Body of pancreas (tissue), 4 donors: ENCODE data around the gene PDZD2. TPM values are rescaled to one million over a fixed set of nuclear protein-coding genes. Genes with fewer than 3 reads are reported as not detected.
"Not testable (repeated sequence)": the region's sequence is repeated elsewhere in the genome, so short reads cannot be mapped to it uniquely, and the experiment has no call there.

Experiments used
- ATAC-seq: fragments of 150-250 bp; one replicate; pipeline ENCODE4 v1.9.1; 2016
- DNase-seq, 4 donors: peaks; one replicate each; pipeline ENCODE4 v3.0.0-alpha.2; 2019
- H3K27ac ChIP-seq, 4 donors: fragments of 200-600 bp; sonication (generic); 1 replicate in 3 of 4; 2 replicates in 1 of 4; pipeline versions ENCODE4 v1.5.1 to v1.6.1; 2016 to 2019; ENCODE audit warnings: mild to moderate bottlenecking in 1 of 4, mixed read lengths in 1 of 4, moderate library complexity in 1 of 4
- H3K27me3 ChIP-seq, 2 donors: fragments of 200-600 bp; sonication (generic); one replicate each; pipeline ENCODE4 v1.6.0; 2016; ENCODE audit warnings: mild to moderate bottlenecking in 1 of 2
- H3K36me3 ChIP-seq, 2 donors: fragments of 200-600 bp; sonication (generic); replicated peaks in 1 of 2; 2 replicates each; pipeline ENCODE4 v1.5.1; 2016; ENCODE audit warnings: low read depth in 2 of 2; ENCODE audit not compliant: insufficient read depth in 1 of 2
- H3K4me1 ChIP-seq: fragments of 200-600 bp; sonication (generic); one replicate; pipeline ENCODE4 v1.6.0; 2016
- H3K4me3 ChIP-seq, 2 donors: fragments of 200-600 bp; sonication (generic); 1 replicate in 1 of 2; 2 replicates in 1 of 2; pipeline ENCODE4 v1.5.1; 2016 to 2019
- H3K9me3 ChIP-seq, 3 donors: fragments of 200-600 bp; sonication (generic); 1 replicate in 2 of 3; 2 replicates in 1 of 3; pipeline ENCODE4 v1.5.1; 2016
- POLR2A ChIP-seq, 3 donors: fragments of 450-650 bp; IDR thresholded peaks; one replicate each; pipeline ENCODE4 v1.6.1; 2016; ENCODE audit warnings: antibody characterized with exemption in 3 of 3, mild to moderate bottlenecking in 2 of 3
- WGBS, 2 donors: methylation state at CpG; one replicate each; pipeline ENCODE4 v1.1.5; 2017; 5-methylcytosine and 5-hydroxymethylcytosine counted together
- intact Hi-C: fragments of 100-400 bp; cut with DNase I; formaldehyde crosslinking; loops from one replicate; pipeline ENCODE4 v1.15.1; 2023
- total RNA-seq, 2 donors: library from RNA; depleted of rRNA; stranded (reverse); fragments of >200 nt; gene quantifications; one replicate each; pipeline ENCODE4 v1.1.0, GENCODE V29; 2016
- TF ChIP-seq, protein P1 (sequence below), 7 experiments: fragments of 450-650 bp in 4 of 7; fragments of 200-600 bp in 3 of 7; sonication (generic) in 3 of 7; IDR thresholded peaks; one replicate each; pipeline ENCODE4 v1.5.1; 2016 to 2019; ENCODE audit warnings: antibody characterized with exemption in 7 of 7

PDZD2 gene
- 10 to 100 TPM in 1 of 2 donors, 1 to 10 TPM in 1; 3.9 to 12.9 TPM for total RNA-seq

DNA sequence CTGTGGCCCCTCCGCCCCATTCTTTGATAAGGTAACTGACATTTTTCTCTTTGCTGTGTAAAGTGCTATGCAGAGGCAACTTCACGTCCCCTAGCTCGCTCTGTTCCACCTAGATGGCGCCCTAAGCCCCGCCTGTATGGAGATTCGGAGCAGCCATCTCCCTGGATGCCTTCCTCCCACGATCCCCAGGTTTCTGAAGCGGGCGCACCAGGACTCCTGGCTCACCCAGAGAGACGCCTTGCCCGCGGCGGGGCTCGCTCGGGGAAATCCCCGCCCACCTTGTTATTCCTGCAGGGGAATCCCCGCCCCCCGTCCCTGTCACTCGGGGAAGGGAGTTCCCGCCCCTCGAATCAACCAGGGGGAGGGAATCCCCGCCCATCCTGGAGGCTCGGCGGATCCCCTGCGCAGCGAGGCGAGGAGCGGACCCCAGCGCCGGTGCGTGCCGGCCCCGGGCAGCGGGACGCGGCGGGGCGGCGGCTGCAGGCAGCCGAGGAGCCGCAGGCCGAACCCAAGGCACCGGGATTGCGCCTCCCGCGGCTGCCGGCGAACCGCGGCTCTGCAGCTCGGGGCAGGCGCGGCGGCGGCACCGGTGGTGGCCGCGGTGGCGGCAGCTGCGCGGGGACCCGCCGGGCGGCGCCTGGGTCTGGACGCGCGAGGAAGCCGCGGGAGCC is at the start of gene PDZD2:
TSS of gene PDZD2 (plus strand) at position 384 of the 671 bp plus-strand sequence.
- intact Hi-C loops, result no loop called here
- Histone ChIP-seq H3K4me1 (peaks cover 22% of the 10 kb centered on the region), H3K27ac (peak within 1 kb of the TSS in 3 of 4 donors; percentile 30 to 45 (median 36)), H3K9me3 (no peaks in the 10 kb centered on the region), H3K36me3 (no peaks in the 10 kb centered on the region), H3K27me3 (no peaks in the 10 kb centered on the region), H3K4me3 (peak within 1 kb of the TSS in 1 of 2 donors; percentile 52)
- peak; percentile 81 for ATAC-seq
- peak; percentile 57 to 80 (median 72) for DNase-seq
- TF ChIP-seq, protein P1, sequence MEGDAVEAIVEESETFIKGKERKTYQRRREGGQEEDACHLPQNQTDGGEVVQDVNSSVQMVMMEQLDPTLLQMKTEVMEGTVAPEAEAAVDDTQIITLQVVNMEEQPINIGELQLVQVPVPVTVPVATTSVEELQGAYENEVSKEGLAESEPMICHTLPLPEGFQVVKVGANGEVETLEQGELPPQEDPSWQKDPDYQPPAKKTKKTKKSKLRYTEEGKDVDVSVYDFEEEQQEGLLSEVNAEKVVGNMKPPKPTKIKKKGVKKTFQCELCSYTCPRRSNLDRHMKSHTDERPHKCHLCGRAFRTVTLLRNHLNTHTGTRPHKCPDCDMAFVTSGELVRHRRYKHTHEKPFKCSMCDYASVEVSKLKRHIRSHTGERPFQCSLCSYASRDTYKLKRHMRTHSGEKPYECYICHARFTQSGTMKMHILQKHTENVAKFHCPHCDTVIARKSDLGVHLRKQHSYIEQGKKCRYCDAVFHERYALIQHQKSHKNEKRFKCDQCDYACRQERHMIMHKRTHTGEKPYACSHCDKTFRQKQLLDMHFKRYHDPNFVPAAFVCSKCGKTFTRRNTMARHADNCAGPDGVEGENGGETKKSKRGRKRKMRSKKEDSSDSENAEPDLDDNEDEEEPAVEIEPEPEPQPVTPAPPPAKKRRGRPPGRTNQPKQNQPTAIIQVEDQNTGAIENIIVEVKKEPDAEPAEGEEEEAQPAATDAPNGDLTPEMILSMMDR (IDR thresholded peaks at IDR 0.05), result peak in 5 of 7 experiments; percentile 13 to 74 (median 47)
- TF ChIP-seq POLR2A (IDR thresholded peaks at IDR 0.05), result no peak
- 0 to 13% methylated on average over 2 to 60 of the region's 70 CpGs for WGBS, 2 donors

DNA sequence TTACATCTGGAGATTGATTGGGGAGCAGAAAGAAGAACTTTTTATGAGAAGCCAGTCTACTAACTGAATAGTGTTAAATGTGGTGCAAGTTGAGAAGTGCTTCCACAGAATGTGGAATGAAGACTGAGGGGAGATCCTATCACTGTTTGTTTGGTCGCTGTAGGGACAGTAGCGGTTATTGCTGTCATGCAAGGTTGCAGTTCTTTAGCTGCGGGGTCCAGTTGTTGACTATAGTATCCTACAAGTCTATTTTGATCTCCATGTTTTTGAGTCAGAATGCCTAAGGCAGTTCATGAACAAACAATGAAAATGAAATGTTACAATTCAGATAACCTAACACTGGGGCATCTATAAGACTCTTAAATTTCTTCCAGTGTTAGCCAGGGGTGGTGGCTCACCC is 45.3 kb upstream of the PDZD2 start:
- Histone ChIP-seq H3K4me1 (no peaks in the 10 kb centered on the region), H3K36me3 (no peaks in the 10 kb centered on the region), H3K27ac (no peak overlapping the region), H3K9me3 (no peaks in the 10 kb centered on the region), H3K4me3 (no peak overlapping the region), H3K27me3 (no peaks in the 10 kb centered on the region)
- 64% methylated on average over 3 of the region's 3 CpGs for WGBS, 2 donors
- DNase-seq, result no peak
- ATAC-seq, result no peak
- intact Hi-C loops, result no loop called here
- no peak for TF ChIP-seq POLR2A (IDR thresholded peaks at IDR 0.05)
- TF ChIP-seq, protein P1 (IDR thresholded peaks at IDR 0.05), result no peak

DNA sequence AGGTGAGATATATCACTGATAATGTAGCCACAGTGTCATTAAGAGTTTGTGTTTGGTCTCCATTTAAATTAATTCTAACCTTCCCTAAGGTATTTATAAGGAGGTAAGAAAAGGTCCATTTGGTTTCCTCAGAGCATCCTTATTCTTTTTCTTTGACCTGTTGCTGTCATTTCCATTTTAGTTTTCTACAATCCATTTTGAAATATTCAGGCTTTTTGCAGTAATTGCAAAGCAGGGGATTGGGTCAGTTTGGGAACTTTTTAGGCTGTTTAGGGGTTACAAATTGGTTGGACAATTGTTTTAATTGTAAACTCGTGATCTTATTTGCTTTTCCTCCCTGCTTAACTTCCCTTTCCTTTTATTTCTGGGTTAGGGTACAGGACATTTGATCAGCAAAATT is 42.6 kb upstream of the PDZD2 start:
- no peak overlapping the region for H3K4me3 ChIP-seq
- H3K4me1 ChIP-seq, result no peaks in the 10 kb centered on the region
- TF ChIP-seq POLR2A (IDR thresholded peaks at IDR 0.05), result no peak
- TF ChIP-seq, protein P1 (IDR thresholded peaks at IDR 0.05), result no peak
- no peaks in the 10 kb centered on the region for H3K36me3 ChIP-seq
- 23 to 39% methylated on average over 1 of the region's 1 CpG for WGBS, 2 donors
- DNase-seq, result no peak
- H3K27me3 ChIP-seq, result no peaks in the 10 kb centered on the region
- H3K9me3 ChIP-seq, result no peaks in the 10 kb centered on the region
- no peak overlapping the region for H3K27ac ChIP-seq
- no peak for ATAC-seq
- intact Hi-C loops, result no loop called here

DNA sequence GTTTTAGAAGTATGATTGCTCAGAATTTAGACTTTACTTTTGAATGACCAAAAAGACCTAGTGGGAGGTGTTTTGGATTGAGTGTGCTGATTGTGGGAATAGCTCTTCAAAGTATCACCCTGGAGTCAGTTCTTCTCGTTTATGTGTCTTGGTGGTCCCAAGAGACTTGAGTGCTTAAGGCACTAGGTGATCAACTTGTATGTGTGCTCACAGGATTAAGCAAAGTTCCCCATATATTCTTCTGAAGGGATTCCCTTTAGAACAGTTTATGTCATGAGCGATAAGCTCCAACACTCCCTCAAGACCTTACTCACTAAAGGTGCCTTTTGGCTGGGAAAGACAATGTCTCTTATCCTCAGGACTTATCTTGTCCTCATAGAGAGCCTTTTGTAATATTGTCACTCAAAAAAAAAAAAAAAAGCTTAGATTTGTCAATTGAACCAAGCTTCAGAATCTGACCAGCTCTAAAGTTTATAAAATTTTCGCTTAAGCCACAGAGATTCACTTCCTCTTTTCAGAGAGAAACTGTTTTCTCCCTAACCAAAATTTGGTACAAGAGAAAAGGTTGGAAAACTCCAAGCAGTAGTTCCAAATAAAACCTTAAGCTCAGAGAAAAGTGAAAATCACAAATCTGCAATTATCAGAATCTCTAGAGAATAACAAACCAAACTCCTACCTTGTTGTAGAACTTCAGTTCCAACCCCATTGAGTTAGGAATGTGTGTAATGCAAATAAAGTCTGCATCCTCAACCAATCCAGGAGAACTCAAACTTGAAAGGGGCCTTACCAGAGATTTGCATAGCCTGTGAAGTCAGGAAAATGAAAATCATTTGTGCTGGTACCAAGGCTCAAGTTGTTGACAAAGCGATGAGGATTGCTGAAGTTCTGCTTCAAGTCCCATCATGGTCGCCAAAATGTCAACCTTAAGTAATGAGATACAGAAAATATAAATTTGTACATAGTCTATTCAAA is 40.0 kb upstream of the PDZD2 start:
- Histone ChIP-seq H3K27ac (no peak overlapping the region), H3K27me3 (no peaks in the 10 kb centered on the region), H3K9me3 (no peaks in the 10 kb centered on the region), H3K36me3 (no peaks in the 10 kb centered on the region), H3K4me1 (no peaks in the 10 kb centered on the region), H3K4me3 (no peak overlapping the region)
- intact Hi-C loops, result no loop called here
- DNase-seq, result no peak
- TF ChIP-seq, protein P1 (IDR thresholded peaks at IDR 0.05), result no peak
- TF ChIP-seq POLR2A (IDR thresholded peaks at IDR 0.05), result no peak
- no peak for ATAC-seq
- WGBS, 2 donors, result 57 to 71% methylated on average over 5 of the region's 5 CpGs

GRCh38 chr5:31602305-31602704 is 36.6 kb upstream of the PDZD2 start:
- H3K4me3 ChIP-seq, DNase-seq, H3K4me1 ChIP-seq, H3K9me3 ChIP-seq, H3K27me3 ChIP-seq, H3K27ac ChIP-seq, ATAC-seq, H3K36me3 ChIP-seq, intact Hi-C loops: not testable (repeated sequence)
- WGBS, 2 donors, result 60 to 71% methylated on average over 4 of the region's 4 CpGs
